Endometrium (tissue), 2 donors: Measurements from ENCODE around the gene STIM1.
"Not testable (repeated sequence)": the region's sequence is repeated elsewhere in the genome, so short reads cannot be mapped to it uniquely, and the experiment has no call there.

Experiments used
- FAIRE-seq: peaks from 2 replicates; lab custom pipeline; 2012; peaks lifted over from hg19 to GRCh38; lab: Jason Lieb, UNC
- donor health status: control.
- donor health status: control.

Gene STIM1

GRCh38 chr11:3983101-3983500 is 127.6 kb downstream of the STIM1 start:
- FAIRE-seq, result no peak

GRCh38 chr11:3984896-3985295 is 129.4 kb downstream of the STIM1 start:
- no peak for FAIRE-seq

- no peak for FAIRE-seq
Observed at GRCh38 chr11:3985631-3986030, 130.2 kb downstream of the STIM1 start.

- no peak for FAIRE-seq
Observed at GRCh38 chr11:3986301-3986700, 130.8 kb downstream of the STIM1 start.

GRCh38 chr11:3989276-3989920 is 133.9 kb downstream of the STIM1 start:
- no peak for FAIRE-seq

- FAIRE-seq, result no peak
Observed at GRCh38 chr11:3989921-3990290, 134.4 kb downstream of the STIM1 start.

- no peak for FAIRE-seq
Observed at GRCh38 chr11:3990406-3990805, 134.9 kb downstream of the STIM1 start.

- FAIRE-seq, result no peak
Observed at GRCh38 chr11:3992964-3993363, 137.5 kb downstream of the STIM1 start.

- no peak for FAIRE-seq
Observed at GRCh38 chr11:3994030-3994640, 138.7 kb downstream of the STIM1 start.

- no peak for FAIRE-seq
Observed at GRCh38 chr11:3995307-3995706, 139.8 kb downstream of the STIM1 start.

- FAIRE-seq, result no peak
Observed at GRCh38 chr11:3995949-3996554, 140.6 kb downstream of the STIM1 start.

GRCh38 chr11:3996651-3997050 is 141.2 kb downstream of the STIM1 start:
- FAIRE-seq, result no peak

- not testable (repeated sequence) for FAIRE-seq
Observed at GRCh38 chr11:4004753-4005152, 149.3 kb downstream of the STIM1 start.

- no peak for FAIRE-seq
Observed at GRCh38 chr11:4006946-4007680, 151.6 kb downstream of the STIM1 start.

GRCh38 chr11:4008116-4008515 is 152.7 kb downstream of the STIM1 start:
- FAIRE-seq, result no peak

- FAIRE-seq, result not testable (repeated sequence)
Observed at GRCh38 chr11:4016602-4017001, 161.1 kb downstream of the STIM1 start.

GRCh38 chr11:4017129-4017528 is 161.7 kb downstream of the STIM1 start:
- no peak for FAIRE-seq

- FAIRE-seq, result no peak
Observed at GRCh38 chr11:4018641-4019040, 163.2 kb downstream of the STIM1 start.

- FAIRE-seq, result no peak
Observed at GRCh38 chr11:4019891-4020290, 164.4 kb downstream of the STIM1 start.

- no peak for FAIRE-seq
Observed at GRCh38 chr11:4022669-4023068, 167.2 kb downstream of the STIM1 start.

- peak; percentile 79 for FAIRE-seq
Observed at GRCh38 chr11:4025248-4025966, 169.9 kb downstream of the STIM1 start.

- peak; percentile 76 for FAIRE-seq
Observed at GRCh38 chr11:4025967-4026324, 170.5 kb downstream of the STIM1 start.
